ENCODE results near the gene PTCD1.

- TF ChIP-seq CTCF (IDR thresholded peaks at IDR 0.05) (no peak), POLR2AphosphoS5 (IDR thresholded peaks at IDR 0.05) (no peak), POLR2A (IDR thresholded peaks at IDR 0.05) (no peak)
These were observed 65.2 kb downstream of the PTCD1 start for GRCh38 chr7:99373091-99374066.

Measured in breast epithelium (tissue), 3 donors.